Neural crest cell (in vitro differentiated cells): ENCODE measurements around the gene RNASE3. TPM values are rescaled to one million over a fixed set of nuclear protein-coding genes. Genes with fewer than 3 reads are reported as not detected.

Experiments used
- DNase-seq: peaks from one replicate; pipeline ENCODE4 v3.0.0; 2021; ENCODE audit warnings: low read depth, mixed read lengths, low spot score
- H3K27ac Mint-ChIP-seq: one replicate; pipeline ENCODE4 v1.8.0; 2021; ENCODE audit warnings: mild to moderate bottlenecking, mixed read lengths; ENCODE audit not compliant: unreplicated experiment
- H3K27me3 Mint-ChIP-seq: 2 replicates; pipeline ENCODE4 v1.8.0; 2021; ENCODE audit warnings: low read depth, mild to moderate bottlenecking, mixed read lengths
- H3K36me3 Mint-ChIP-seq: 2 replicates; pipeline ENCODE4 v1.8.0; 2021; ENCODE audit warnings: low read depth, mild to moderate bottlenecking, mixed read lengths
- H3K4me1 Mint-ChIP-seq: 2 replicates; pipeline ENCODE4 v1.8.0; 2021; ENCODE audit warnings: mixed read lengths
- H3K4me3 Mint-ChIP-seq: one replicate; pipeline ENCODE4 v1.8.0; 2021; ENCODE audit warnings: mild to moderate bottlenecking, mixed read lengths
- H3K9me3 Mint-ChIP-seq: 2 replicates; pipeline ENCODE4 v1.8.0; 2021; ENCODE audit warnings: mixed read lengths
- total RNA-seq: library from RNA; stranded (reverse); gene quantifications from 2 replicates; pipeline ENCODE4 v1.2.1, GENCODE V29; 2021
- TF ChIP-seq, protein P1 (sequence below): fragments of 200-600 bp; sonication (generic); conservative IDR thresholded peaks from 2 replicates; pipeline ENCODE4 v1.5.0; 2021; ENCODE audit warnings: antibody characterized with exemption, mild to moderate bottlenecking

RNASE3 gene
- total RNA-seq, 1 donor from 2014 or later = not detected

DNA sequence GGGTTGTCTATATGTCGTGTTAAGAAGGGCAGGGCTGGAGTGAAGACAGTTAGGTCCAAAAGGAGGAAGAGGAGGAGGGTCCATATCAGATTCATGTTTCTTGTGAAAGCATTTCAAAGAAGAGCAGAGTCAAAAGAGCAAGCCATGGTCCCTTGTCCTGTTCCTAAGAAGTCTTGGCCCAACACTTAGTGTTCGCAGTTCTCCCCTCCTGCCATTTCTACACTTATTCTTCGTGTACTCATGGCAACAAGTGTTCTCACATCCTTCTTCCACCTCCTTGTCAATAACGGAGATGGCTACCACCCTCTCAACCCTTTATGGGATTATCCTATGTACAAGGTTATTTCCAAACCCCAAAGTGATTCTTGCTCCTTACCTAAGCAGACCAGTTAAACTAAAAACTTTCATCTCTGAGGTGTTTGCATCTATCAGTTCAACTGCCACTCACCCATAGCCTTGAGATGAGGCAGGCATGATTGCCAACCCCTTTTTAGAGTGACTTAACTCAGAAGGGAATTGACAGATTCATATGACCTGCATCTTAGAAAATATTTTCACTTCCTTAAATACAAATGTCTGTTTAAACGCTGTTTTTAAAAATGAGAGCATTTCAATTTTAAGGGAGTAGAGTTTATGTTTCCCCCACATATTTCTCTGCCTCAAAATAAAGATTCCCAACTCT lies 44.3 kb downstream of the RNASE3 start:
- DNase-seq = no peak
- Mint-ChIP-seq H3K36me3 (no peaks in the 10 kb centered on the region), H3K27me3 (peaks cover 29% of the 10 kb centered on the region), H3K4me3 (no peak overlapping the region), H3K4me1 (no peaks in the 10 kb centered on the region), H3K9me3 (no peaks in the 10 kb centered on the region), H3K27ac (no peak overlapping the region)
- TF ChIP-seq, protein P1, sequence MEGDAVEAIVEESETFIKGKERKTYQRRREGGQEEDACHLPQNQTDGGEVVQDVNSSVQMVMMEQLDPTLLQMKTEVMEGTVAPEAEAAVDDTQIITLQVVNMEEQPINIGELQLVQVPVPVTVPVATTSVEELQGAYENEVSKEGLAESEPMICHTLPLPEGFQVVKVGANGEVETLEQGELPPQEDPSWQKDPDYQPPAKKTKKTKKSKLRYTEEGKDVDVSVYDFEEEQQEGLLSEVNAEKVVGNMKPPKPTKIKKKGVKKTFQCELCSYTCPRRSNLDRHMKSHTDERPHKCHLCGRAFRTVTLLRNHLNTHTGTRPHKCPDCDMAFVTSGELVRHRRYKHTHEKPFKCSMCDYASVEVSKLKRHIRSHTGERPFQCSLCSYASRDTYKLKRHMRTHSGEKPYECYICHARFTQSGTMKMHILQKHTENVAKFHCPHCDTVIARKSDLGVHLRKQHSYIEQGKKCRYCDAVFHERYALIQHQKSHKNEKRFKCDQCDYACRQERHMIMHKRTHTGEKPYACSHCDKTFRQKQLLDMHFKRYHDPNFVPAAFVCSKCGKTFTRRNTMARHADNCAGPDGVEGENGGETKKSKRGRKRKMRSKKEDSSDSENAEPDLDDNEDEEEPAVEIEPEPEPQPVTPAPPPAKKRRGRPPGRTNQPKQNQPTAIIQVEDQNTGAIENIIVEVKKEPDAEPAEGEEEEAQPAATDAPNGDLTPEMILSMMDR = no peak

Other genes starting within 250 kb of the RNASE3 start
- not detected in 2 replicates for gene OR6S1, start 249.7 kb upstream of the RNASE3 start, total RNA-seq
- 2.6 TPM in 2 replicates for gene RNASE4, start 206.8 kb upstream of the RNASE3 start, total RNA-seq
- gene ANG, start 202.6 kb upstream of the RNASE3 start, total RNA-seq = 2.3 and 3.3 TPM in 2 replicates
- not detected in 2 replicates for gene EDDM3A, start 145.5 kb upstream of the RNASE3 start, total RNA-seq
- gene EDDM3B, start 123.0 kb upstream of the RNASE3 start, total RNA-seq = not detected in 2 replicates
- gene RNASE6, start 110.1 kb upstream of the RNASE3 start, total RNA-seq = 0.23 TPM in 1 of 2 replicates, not detected in the other
- gene RNASE1, start 88.5 kb upstream of the RNASE3 start, total RNA-seq = 6.4 and 9.7 TPM in 2 replicates
- gene RNASE2, start 64.1 kb downstream of the RNASE3 start, total RNA-seq = not detected in 2 replicates
- gene METTL17, start 98.6 kb downstream of the RNASE3 start, total RNA-seq = 86.5 and 88.8 TPM in 2 replicates
- 0.36 and 0.37 TPM in 2 replicates for gene SLC39A2, start 107.9 kb downstream of the RNASE3 start, total RNA-seq
- gene NDRG2, start 133.7 kb downstream of the RNASE3 start, total RNA-seq = 13.7 and 17.4 TPM in 2 replicates
- gene TPPP2, start 138.8 kb downstream of the RNASE3 start, total RNA-seq = not detected in 2 replicates
- not detected in 2 replicates for gene RNASE13, start 143.4 kb downstream of the RNASE3 start, total RNA-seq
- gene RNASE7, start 151.0 kb downstream of the RNASE3 start, total RNA-seq = not detected in 2 replicates
- not detected in 2 replicates for gene RNASE8, start 166.4 kb downstream of the RNASE3 start, total RNA-seq
- gene ARHGEF40, start 178.9 kb downstream of the RNASE3 start, total RNA-seq = 72.7 and 73.8 TPM in 2 replicates
- gene ZNF219, start 207.3 kb downstream of the RNASE3 start, total RNA-seq = 141 and 143 TPM in 2 replicates
- gene TMEM253, start 209.7 kb downstream of the RNASE3 start, total RNA-seq = 1.6 TPM in 2 replicates